ENCODE data around the gene HOXA11. TPM values are rescaled to one million over a fixed set of nuclear protein-coding genes. Genes with fewer than 3 reads are reported as not detected.

The HOXA11 gene
- total RNA-seq, 2 donors from 2014 or later: 0.28 to 3.7 TPM

DNA sequence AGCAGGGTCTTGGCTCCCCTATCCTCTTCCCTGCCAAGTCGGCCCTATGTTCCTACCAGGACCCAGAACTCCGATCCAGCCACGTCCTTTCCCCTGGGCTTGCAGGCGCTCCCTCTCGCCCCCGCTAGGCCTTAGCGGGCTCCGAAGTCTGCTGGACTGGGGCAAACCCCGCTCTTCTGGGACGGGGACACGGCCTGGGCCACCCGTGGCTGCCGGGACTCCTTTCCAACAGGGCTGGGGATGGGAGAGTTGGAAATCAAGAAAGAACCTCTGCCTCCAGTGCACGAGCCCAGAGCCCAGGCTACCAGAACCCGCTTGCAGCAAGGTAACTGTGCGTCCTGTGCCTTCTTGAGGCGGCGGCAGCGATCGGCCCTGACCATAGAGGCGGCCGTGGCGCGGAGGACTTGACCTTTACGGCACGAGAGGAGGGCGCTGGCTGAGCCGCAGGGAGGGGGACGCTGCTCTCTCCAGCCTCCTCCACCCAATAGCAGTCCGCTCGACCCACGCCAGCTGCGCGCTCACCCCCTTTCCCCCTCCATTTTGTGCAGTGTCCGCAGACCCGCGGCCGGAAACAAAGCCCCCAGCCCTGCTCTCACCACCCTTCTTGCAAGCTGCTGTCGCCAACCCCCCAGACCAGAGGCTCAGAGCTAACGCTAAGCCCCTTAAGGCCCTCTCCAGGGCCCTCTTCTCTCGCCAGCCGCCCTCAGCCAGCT is 7.0 kb upstream of the HOXA11 start:
- no peak for ATAC-seq (ENCODE audit: insufficient number of reproducible peaks, low FRiP score, low read depth)
- H3K27ac ChIP-seq: no peak overlapping the region

DNA sequence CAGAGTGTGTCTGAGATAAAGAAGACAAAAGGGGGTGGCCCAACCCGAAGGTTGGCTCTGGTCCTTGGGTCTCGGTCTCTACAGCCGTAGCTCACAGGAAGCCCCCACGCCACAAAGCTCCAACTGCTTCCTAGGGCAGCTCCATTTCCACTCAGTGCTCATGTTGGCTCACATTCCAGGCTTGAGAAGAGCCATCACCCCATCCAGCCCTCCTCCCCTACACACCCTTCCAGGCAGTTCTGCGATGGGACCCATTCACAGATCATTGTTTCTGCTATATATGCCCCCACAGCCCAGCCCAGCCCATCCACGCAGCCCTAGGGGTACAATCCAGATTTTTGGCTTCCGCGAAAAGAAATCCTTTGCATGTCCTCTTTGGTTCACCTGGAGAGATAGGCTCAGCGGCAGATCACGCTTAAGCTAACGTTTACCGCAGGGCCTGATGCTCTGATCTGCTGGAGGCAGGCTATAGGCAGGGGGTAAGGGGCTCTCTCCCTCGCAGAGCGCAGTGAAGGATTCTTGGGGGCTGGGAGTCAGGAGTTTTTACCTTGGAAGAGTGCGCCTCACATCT is 6.2 kb upstream of the HOXA11 start:
- DNase-seq (ENCODE audit: low spot score) (no peak), ATAC-seq (ENCODE audit: insufficient number of reproducible peaks, low FRiP score, low read depth) (no peak)
- H3K4me1 ChIP-seq (ENCODE audit: control insufficient read depth in 1 of 2, low read depth in 2 of 2): peaks cover 22 to 31% of the 10 kb centered on the region in 2 donors
- H3K4me3 ChIP-seq: no peak overlapping the region
- H3K27me3 ChIP-seq (replicated peaks; ENCODE audit: insufficient read depth): peaks cover 53% of the 10 kb centered on the region
- no peak overlapping the region for H3K27ac ChIP-seq
- TF ChIP-seq, protein P1, sequence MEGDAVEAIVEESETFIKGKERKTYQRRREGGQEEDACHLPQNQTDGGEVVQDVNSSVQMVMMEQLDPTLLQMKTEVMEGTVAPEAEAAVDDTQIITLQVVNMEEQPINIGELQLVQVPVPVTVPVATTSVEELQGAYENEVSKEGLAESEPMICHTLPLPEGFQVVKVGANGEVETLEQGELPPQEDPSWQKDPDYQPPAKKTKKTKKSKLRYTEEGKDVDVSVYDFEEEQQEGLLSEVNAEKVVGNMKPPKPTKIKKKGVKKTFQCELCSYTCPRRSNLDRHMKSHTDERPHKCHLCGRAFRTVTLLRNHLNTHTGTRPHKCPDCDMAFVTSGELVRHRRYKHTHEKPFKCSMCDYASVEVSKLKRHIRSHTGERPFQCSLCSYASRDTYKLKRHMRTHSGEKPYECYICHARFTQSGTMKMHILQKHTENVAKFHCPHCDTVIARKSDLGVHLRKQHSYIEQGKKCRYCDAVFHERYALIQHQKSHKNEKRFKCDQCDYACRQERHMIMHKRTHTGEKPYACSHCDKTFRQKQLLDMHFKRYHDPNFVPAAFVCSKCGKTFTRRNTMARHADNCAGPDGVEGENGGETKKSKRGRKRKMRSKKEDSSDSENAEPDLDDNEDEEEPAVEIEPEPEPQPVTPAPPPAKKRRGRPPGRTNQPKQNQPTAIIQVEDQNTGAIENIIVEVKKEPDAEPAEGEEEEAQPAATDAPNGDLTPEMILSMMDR (IDR thresholded peaks at IDR 0.05): no peak
- no peaks in the 10 kb centered on the region for H3K9me3 ChIP-seq
- H3K36me3 ChIP-seq: no peaks in the 10 kb centered on the region

More for the DNA sequence above, 7.0 kb upstream of the HOXA11 start:
- no peaks in the 10 kb centered on the region for H3K9me3 ChIP-seq
- H3K36me3 ChIP-seq: no peaks in the 10 kb centered on the region
- H3K4me3 ChIP-seq: peak overlapping the region; percentile 53
- peaks cover 22 to 30% of the 10 kb centered on the region in 2 donors for H3K4me1 ChIP-seq (ENCODE audit: control insufficient read depth in 1 of 2, low read depth in 2 of 2)
- DNase-seq (ENCODE audit: low spot score): no peak
- peaks cover 53% of the 10 kb centered on the region for H3K27me3 ChIP-seq (replicated peaks; ENCODE audit: insufficient read depth)
- TF ChIP-seq, protein P1 (IDR thresholded peaks at IDR 0.05): no peak

DNA sequence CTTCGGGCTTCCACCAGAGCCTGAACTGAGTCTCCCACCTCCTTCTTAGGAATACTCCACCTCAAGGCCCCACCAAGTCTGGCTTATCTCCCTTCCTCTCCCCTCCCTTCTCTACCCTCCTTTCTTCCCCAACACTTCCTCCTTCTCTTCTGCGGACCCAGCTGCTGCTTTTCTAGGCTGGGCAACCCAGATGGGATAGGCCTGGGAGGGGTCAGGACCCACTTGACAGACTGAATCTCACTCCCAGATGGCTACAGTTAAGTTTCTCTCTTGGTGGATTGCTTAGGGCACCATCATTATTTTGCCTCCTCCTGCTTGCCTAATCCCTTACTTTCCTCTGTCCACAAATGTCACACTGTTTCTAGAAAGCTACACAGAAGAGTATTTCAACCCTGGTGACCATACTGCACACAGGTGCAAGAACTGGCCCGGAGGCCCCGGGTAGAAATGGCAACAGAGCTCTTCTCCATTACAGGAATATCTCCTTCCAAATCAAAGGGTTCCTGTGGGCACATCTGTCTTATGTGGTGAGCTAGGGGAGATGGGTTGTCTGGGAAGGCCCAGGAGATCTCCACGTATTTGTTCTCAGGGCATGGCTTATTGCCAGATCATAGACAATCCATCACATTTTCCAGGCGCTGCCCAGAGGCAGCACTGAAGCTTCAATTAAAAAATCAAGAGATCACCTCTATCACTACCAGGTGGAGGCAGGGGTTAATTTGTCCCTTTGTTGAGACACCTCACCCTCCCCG is 5.1 kb upstream of the HOXA11 start:
- no peak for ATAC-seq (ENCODE audit: insufficient number of reproducible peaks, low FRiP score, low read depth)
- peaks cover 46% of the 10 kb centered on the region for H3K27me3 ChIP-seq (replicated peaks; ENCODE audit: insufficient read depth)
- H3K27ac ChIP-seq: no peak overlapping the region
- no peaks in the 10 kb centered on the region for H3K9me3 ChIP-seq
- H3K4me3 ChIP-seq: no peak overlapping the region
- peaks cover 26 to 42% of the 10 kb centered on the region in 2 donors for H3K4me1 ChIP-seq (ENCODE audit: control insufficient read depth in 1 of 2, low read depth in 2 of 2)
- no peaks in the 10 kb centered on the region for H3K36me3 ChIP-seq
- TF ChIP-seq, protein P1 (IDR thresholded peaks at IDR 0.05): no peak
- no peak for DNase-seq (ENCODE audit: low spot score)

DNA sequence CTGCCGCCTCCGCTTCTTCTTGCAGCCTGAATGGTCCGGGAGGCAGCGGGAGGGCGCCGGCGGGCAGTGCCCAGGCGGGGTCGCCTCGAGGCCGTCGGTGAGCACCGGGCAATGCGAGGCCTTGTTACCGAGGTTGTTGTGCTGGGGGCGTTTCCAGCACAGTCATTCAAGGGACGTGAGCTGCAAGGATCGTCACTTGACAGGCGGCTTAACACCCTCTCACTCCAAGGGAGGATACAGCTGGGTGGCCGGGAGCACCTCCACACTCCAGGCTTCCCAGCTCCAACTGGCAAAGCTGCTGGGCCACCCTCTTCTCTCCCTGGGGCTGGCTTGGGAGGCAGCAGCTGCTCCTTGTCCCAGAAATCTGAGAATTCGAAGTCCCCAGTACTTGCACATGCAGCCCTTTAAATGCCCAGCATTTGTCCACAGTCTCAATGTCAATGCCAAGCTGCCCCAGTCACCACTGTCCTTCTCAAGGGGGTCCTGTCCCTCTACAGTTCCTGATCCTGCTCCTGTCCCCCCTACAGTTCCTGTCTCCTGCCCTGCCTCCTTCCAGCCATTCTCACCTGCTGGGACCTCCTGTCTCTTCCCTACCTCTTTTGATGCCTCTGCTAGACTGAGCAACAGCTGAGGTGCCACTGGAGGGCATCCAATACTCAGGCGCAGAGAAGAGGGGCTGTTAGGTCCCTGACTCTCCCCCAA is 4.4 kb upstream of the HOXA11 start:
- DNase-seq (ENCODE audit: low spot score) (no peak), ATAC-seq (ENCODE audit: insufficient number of reproducible peaks, low FRiP score, low read depth) (no peak)
- peaks cover 32 to 49% of the 10 kb centered on the region in 2 donors for H3K4me1 ChIP-seq (ENCODE audit: control insufficient read depth in 1 of 2, low read depth in 2 of 2)
- TF ChIP-seq, protein P1 (IDR thresholded peaks at IDR 0.05): no peak
- H3K27ac ChIP-seq: no peak overlapping the region
- no peaks in the 10 kb centered on the region for H3K9me3 ChIP-seq
- H3K27me3 ChIP-seq (replicated peaks; ENCODE audit: insufficient read depth): peaks cover 47% of the 10 kb centered on the region
- no peaks in the 10 kb centered on the region for H3K36me3 ChIP-seq
- peak overlapping the region; percentile 28 for H3K4me3 ChIP-seq

All from thoracic aorta (tissue), 2 donors.